Small intestine (tissue), 16 donors: ENCODE results near the gene PTPN6. TPM values are rescaled to one million over a fixed set of nuclear protein-coding genes. Genes with fewer than 3 reads are reported as not detected.
A peak's percentile ranks its signal among the peaks of the same experiment; 100 is the strongest.
"Not testable (repeated sequence)": the region's sequence is repeated elsewhere in the genome, so short reads cannot be mapped to it uniquely, and the experiment has no call there.

ENCODE experiments used
- DNase-seq, 2 donors: peaks; one replicate each; pipeline versions ENCODE4 v3.0.0 to v3.0.0-alpha.2; 2013
- FAIRE-seq: peaks from 2 replicates; lab custom pipeline; 2012; peaks lifted over from hg19 to GRCh38; lab: Jason Lieb, UNC
- H3K27ac ChIP-seq, 3 donors: one replicate each; pipeline ENCODE4 v1.5.1; 2013; ENCODE audit warnings: low read length in 2 of 3, mild to moderate bottlenecking in 2 of 3, control low read depth in 1 of 3, inconsistent platforms in 1 of 3, low read depth in 1 of 3, moderate library complexity in 1 of 3
- H3K27me3 ChIP-seq, 3 donors: one replicate each; pipeline ENCODE4 v1.6.1; 2013; ENCODE audit warnings: low read length in 3 of 3, inconsistent platforms in 1 of 3; ENCODE audit not compliant: control insufficient read depth in 3 of 3, insufficient read depth in 3 of 3
- H3K36me3 ChIP-seq, 3 donors: one replicate each; pipeline ENCODE4 v1.6.1; 2013; ENCODE audit warnings: low read length in 3 of 3, inconsistent platforms in 1 of 3, low read depth in 1 of 3, mild to moderate bottlenecking in 1 of 3, moderate library complexity in 1 of 3; ENCODE audit not compliant: control insufficient read depth in 3 of 3, insufficient read depth in 2 of 3
- H3K4me1 ChIP-seq, 3 donors: one replicate each; pipeline ENCODE4 v1.6.1; 2013; ENCODE audit warnings: low read length in 2 of 3, inconsistent platforms in 1 of 3, low read depth in 1 of 3, mild to moderate bottlenecking in 1 of 3, moderate library complexity in 1 of 3; ENCODE audit not compliant: control insufficient read depth in 3 of 3, insufficient read depth in 2 of 3
- H3K4me3 ChIP-seq, 3 donors: one replicate each; pipeline ENCODE4 v1.5.1; 2013; ENCODE audit warnings: low read length in 3 of 3, control low read depth in 1 of 3, inconsistent platforms in 1 of 3, low read depth in 1 of 3, mild to moderate bottlenecking in 1 of 3, moderate library complexity in 1 of 3
- H3K9me3 ChIP-seq, 2 donors: one replicate each; pipeline ENCODE4 v1.6.1; 2013; ENCODE audit warnings: low read depth in 1 of 2, low read length in 1 of 2; ENCODE audit not compliant: control insufficient read depth in 2 of 2, insufficient read depth in 1 of 2
- WGBS, 3 donors: extraction: QIAGEN DNeasy Blood & Tissue Kit; methylation state at CpG; one replicate each; pipeline ENCODE4 v1.1.7; 2013; 5-methylcytosine and 5-hydroxymethylcytosine counted together
- long read RNA-seq, 10 donors: transcript quantifications; one replicate each; lab custom pipeline, GENCODE V29; 2026
- polyA plus RNA-seq, 4 donors: library from polyadenylated mRNA; stranded (reverse) in 3 of 4; unstranded in 1 of 4; fragments of 200-250 nt in 3 of 4; fragments of 120-200 nt in 1 of 4; gene quantifications; one replicate each; pipeline versions ENCODE4 v1.2.1 to v1.2.3, GENCODE V29; 2013
- donor health status: healthy with polysubstance abuse.
- donor health status: control.
- donor health status: control.
- donor health status: Bipolar disorder and iron deficiency.
- donor health status: healthy.

The PTPN6 gene
- 10 to 100 TPM; 37.4 to 81.1 (median 58.7) TPM for polyA plus RNA-seq
- long read RNA-seq, donor 1, partial matches to known transcripts: 0 of 7 reads
- long read RNA-seq, donor 1, other reads (novel, unspliced or antisense): 0 of 7 reads
- long read RNA-seq, donor 2, partial matches to known transcripts: 0 of 2 reads
- long read RNA-seq, donor 2, other reads (novel, unspliced or antisense): 0 of 2 reads
- long read RNA-seq, donor 3, partial matches to known transcripts: 0 of 2 reads
- long read RNA-seq, donor 3, other reads (novel, unspliced or antisense): 0 of 2 reads
- long read RNA-seq, donor 4: 0 reads
- long read RNA-seq, donor 5: 0 reads
- long read RNA-seq, donor 6, partial matches to known transcripts: 0 of 4 reads
- long read RNA-seq, donor 6, other reads (novel, unspliced or antisense): 0 of 4 reads
- long read RNA-seq, donor 7: 0 reads
- long read RNA-seq, donor 8, partial matches to known transcripts: 0 of 1 reads
- long read RNA-seq, donor 8, other reads (novel, unspliced or antisense): 0 of 1 reads
- long read RNA-seq, donor 9, partial matches to known transcripts: 0 of 1 reads
- long read RNA-seq, donor 9, other reads (novel, unspliced or antisense): 0 of 1 reads
- long read RNA-seq, donor 10, partial matches to known transcripts: 0 of 1 reads
- long read RNA-seq, donor 10, other reads (novel, unspliced or antisense): 0 of 1 reads

DNA sequence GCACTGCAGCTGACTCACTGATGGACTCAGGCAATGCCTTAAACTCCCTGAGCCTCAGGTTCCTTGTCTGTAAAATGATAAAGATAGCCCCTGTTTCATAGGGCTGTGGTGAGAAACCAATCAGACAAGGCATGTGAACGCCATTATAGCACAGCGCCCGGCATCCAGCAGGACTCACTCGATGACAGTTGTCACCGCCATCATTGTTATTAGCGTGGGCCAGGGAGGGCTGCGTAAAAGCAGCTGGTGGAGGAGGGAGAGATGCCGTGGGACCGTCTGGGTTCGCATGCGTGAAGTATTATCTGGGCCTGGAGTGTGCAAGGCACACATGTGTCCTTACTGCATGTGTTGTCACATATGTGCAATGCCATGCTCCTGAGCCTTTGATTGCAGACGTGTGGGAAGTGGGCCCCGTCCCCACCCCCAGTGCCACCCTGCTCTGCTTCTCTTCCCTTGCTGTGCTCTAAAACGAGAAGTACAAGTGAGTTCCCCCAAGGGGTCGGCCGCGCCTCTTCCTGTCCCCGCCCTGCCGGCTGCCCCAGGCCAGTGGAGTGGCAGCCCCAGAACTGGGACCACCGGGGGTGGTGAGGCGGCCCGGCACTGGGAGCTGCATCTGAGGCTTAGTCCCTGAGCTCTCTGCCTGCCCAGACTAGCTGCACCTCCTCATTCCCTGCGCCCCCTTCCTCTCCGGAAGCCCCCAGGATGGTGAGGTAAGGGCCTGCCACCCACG is at the start of gene PTPN6:
PTPN6 (plus strand) TSS at position 546 of the 730 bp plus-strand sequence; CDS start at position 703, 157 bp downstream.
- FAIRE-seq (no peak), DNase-seq (peak in 1 of 2 donors; percentile 40)
- Histone ChIP-seq H3K27ac (peak within 1 kb of the TSS in 2 of 3 donors; percentile 75 to 87), H3K36me3 (peaks cover 0 to 52% (median 3%) of the 10 kb centered on the region in 3 donors), H3K27me3 (no peaks in the 10 kb centered on the region), H3K9me3 (no peaks in the 10 kb centered on the region), H3K4me1 (peaks cover 0 to 5% (median 0%) of the 10 kb centered on the region in 3 donors), H3K4me3 (peak within 1 kb of the TSS; percentile 34 to 66 (median 64))
- WGBS, 3 donors: 64 to 76% (median 65%) methylated on average over 25 of the region's 25 CpGs

DNA sequence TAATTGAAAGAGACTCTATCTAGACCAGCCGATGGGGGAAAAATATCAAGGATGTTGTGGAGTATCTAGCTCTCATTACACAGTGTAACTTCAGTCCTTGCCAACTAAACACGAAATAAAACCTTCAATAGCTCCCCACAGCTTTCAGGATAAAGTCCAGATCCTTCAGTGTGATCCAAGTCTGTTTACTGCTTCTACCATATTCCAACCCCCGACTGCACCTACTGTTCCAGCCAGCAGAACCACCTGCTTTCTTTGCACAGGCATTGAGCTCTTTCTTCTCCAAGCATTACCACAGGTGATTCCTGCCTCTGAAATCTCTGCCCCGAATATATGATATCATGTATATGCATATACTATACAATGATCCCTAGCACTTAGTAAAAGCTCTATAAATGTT is 48.7 kb upstream of the PTPN6 start:
- FAIRE-seq (no peak), DNase-seq (peak; percentile 30 to 64)
- Histone ChIP-seq H3K9me3 (no peaks in the 10 kb centered on the region), H3K27me3 (no peaks in the 10 kb centered on the region), H3K27ac (no peak overlapping the region), H3K36me3 (peaks cover 0 to 7% (median 0%) of the 10 kb centered on the region in 3 donors), H3K4me3 (no peak overlapping the region), H3K4me1 (peaks cover 0 to 26% (median 0%) of the 10 kb centered on the region in 3 donors)
- WGBS, 3 donors: 11 to 57% (median 44%) methylated on average over 4 of the region's 4 CpGs

DNA sequence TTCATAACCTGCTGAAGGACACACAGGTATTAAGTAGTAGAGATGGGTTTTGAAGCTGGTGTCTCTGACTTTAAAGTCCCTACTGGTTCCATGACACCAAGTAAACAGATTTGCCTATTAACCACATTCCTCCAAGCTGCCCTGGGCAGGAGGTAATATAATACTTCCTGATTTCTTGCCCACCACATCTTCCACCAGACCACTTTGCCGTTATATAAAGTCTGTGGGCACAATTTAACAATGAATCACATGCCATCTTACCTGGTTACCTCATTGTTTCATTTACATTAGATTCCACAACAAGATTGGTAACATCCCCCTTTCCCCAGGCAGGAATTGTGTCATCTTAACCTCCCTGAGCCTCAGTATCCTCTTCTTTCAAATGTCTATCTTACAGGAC is 47.4 kb upstream of the PTPN6 start:
- peaks cover 0 to 26% (median 0%) of the 10 kb centered on the region in 3 donors for H3K4me1 ChIP-seq
- no peaks in the 10 kb centered on the region for H3K9me3 ChIP-seq
- H3K27me3 ChIP-seq: no peaks in the 10 kb centered on the region
- 72 to 84% (median 81%) methylated on average over 1 of the region's 1 CpG for WGBS, 3 donors
- DNase-seq (no peak), FAIRE-seq (no peak)
- H3K27ac ChIP-seq: no peak overlapping the region
- H3K4me3 ChIP-seq: no peak overlapping the region
- H3K36me3 ChIP-seq: peaks cover 0 to 7% (median 0%) of the 10 kb centered on the region in 3 donors

DNA sequence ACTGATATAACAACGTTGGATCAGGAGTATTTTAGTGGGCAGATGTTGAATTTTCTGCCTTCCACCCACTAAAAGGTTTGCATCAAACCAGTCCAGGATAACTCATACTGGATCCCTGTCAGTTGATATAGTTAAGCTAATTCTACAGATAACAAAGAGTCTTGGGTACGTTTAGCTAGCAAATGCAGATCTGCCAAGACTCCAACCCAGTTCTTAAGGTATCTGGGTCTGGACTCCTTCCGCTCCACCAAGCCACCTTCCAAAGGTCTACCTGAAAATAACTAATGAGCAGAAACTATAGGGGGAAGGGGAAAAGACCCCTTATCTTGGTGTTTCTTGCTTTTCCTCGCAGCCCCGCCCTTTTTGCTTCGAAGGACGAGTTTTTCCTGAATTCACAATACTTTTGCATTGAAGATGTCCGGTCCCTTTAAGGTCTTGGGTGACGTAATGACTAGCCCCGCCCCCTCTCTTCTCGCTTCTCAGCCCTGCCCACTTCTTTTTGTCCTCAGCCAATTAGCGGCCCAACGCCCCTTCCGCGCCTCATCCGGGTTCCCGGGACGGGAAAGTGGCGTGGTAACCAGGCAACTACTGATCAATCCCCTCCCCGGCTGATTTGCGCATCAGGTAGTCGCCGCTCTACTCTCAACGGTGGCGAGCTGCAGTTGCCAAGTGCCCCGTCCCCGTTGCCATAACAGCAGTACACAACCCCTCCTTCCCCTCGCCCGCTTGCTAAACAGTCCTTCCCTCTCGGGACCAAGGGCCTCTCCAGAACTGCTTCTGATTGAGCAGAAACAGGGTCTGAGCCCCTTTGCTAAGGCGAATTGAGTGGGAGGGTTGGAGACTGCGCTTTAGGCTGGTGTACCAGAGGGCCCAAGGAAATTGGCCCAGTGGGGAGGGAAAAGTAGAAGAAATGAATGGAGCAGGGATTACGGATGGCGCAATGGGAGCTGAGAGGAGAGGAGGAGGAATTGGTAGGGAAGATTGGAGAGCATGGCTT is 46.6 kb upstream of the PTPN6 start, which contains the start of gene LRRC23:
LRRC23 (plus strand) TSS at position 543 of the 997 bp plus-strand sequence. CDS start 812 bp downstream, outside the sequence.
- Histone ChIP-seq H3K4me1 (peaks cover 0 to 22% (median 0%) of the 10 kb centered on the region in 3 donors), H3K27ac (peak within 1 kb of the TSS; percentile 5 to 49 (median 30)), H3K4me3 (peak within 1 kb of the TSS; percentile 32 to 58 (median 52)), H3K9me3 (no peaks in the 10 kb centered on the region), H3K36me3 (peaks cover 0 to 7% (median 0%) of the 10 kb centered on the region in 3 donors), H3K27me3 (no peaks in the 10 kb centered on the region)
- WGBS, 3 donors: 4 to 6% (median 5%) methylated on average over 34 of the region's 34 CpGs
- no peak for FAIRE-seq
- DNase-seq: peak; percentile 98

DNA sequence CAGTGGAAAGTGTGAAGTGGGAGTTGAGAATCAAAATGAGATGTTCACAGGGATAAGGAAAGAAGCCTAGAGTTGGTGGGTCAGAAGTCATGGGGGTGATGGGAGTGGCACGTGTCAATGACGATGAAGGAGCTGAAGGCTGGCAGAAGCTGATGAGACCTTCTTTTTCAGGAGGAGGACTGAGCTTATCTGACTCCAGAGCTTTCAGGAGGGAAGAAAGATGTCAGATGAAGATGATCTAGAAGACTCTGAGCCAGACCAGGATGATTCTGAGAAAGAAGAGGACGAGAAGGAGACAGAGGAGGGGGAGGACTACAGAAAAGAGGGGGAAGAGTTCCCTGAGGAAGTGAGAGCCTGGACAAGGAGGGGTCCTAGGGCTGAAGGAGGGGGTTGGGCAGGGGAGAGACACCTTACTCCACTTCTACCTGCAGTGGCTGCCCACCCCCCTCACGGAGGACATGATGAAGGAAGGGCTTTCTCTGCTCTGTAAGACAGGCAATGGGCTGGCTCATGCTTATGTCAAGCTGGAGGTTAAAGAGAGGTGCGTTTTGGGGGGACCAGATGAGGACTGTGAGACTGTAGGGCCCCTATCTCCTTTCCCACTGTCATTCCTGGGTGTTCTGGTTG is 45.6 kb upstream of the PTPN6 start:
- no peak for FAIRE-seq

DNA sequence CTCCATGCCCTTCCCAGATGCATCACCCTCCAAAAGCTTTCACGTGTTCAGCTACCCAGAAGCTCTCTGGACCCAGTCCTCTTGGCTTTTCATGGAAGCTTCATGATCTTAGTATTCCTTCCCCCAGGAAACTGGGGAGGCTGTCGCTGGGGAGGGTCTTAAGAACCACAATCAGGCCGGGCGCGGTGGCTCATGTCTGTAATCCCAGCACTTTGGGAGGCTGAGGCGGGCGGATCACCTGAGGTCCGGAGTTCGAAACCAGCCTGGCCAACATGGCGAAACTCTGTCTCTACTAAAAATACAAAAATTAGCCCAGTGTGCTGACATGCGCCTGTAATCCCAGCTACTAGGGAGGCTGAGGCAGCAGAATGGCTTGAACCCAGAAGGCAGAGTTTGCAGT is 43.0 kb upstream of the PTPN6 start:
- not testable (repeated sequence) for H3K4me3 ChIP-seq, FAIRE-seq, DNase-seq, H3K36me3 ChIP-seq, H3K27ac ChIP-seq, H3K9me3 ChIP-seq
- Histone ChIP-seq H3K4me1 (peaks cover 0 to 12% (median 0%) of the 10 kb centered on the region in 3 donors), H3K27me3 (peaks cover 0 to 13% (median 0%) of the 10 kb centered on the region in 3 donors)
- 91 to 94% (median 91%) methylated on average over 11 of the region's 11 CpGs for WGBS, 3 donors

More for the DNA sequence above, 45.6 kb upstream of the PTPN6 start:
- Histone ChIP-seq H3K36me3 (peaks cover 0 to 7% (median 0%) of the 10 kb centered on the region in 3 donors), H3K27me3 (no peaks in the 10 kb centered on the region), H3K27ac (peak overlapping the region in 1 of 3 donors; percentile 34), H3K9me3 (no peaks in the 10 kb centered on the region), H3K4me3 (peak overlapping the region in 1 of 3 donors; percentile 58), H3K4me1 (peaks cover 0 to 15% (median 0%) of the 10 kb centered on the region in 3 donors)
- DNase-seq: no peak
- 55 to 70% (median 68%) methylated on average over 5 of the region's 5 CpGs for WGBS, 3 donors
